HFFc6 (cell line): ENCODE data around the gene GRIN2A. TPM values are rescaled to one million over a fixed set of nuclear protein-coding genes. Genes with fewer than 3 reads are reported as not detected.

ENCODE experiments used
- DNase-seq: peaks from one replicate; pipeline ENCODE4 v3.0.0-alpha.2; 2018
- H3K27ac Mint-ChIP-seq: 2 replicates; pipeline ENCODE4 v1.8.0; 2020; ENCODE audit warnings: mild to moderate bottlenecking, mixed read lengths
- H3K27me3 Mint-ChIP-seq: 2 replicates; pipeline ENCODE4 v1.8.0; 2021; ENCODE audit warnings: mild to moderate bottlenecking, moderate library complexity, mixed read lengths; ENCODE audit not compliant: insufficient read depth
- H3K36me3 Mint-ChIP-seq: 2 replicates; pipeline ENCODE4 v1.8.0; 2021; ENCODE audit warnings: low read depth, mixed read lengths
- H3K4me1 Mint-ChIP-seq: 2 replicates; pipeline ENCODE4 v1.8.0; 2020; ENCODE audit warnings: low read depth, mixed read lengths
- H3K4me3 Mint-ChIP-seq: 2 replicates; pipeline ENCODE4 v1.8.0; 2020; ENCODE audit warnings: mild to moderate bottlenecking, moderate library complexity, mixed read lengths
- H3K9me3 Mint-ChIP-seq: 2 replicates; pipeline ENCODE4 v1.8.0; 2020; ENCODE audit warnings: mild to moderate bottlenecking, mixed read lengths
- total RNA-seq, 6 experiments: library from RNA; stranded (reverse); fragmentation: NEBNext Ultra II Directional; extraction: Animal tissue kit (Norgen Biotek cat#: 25700); gene quantifications; 2 replicates in 1 of 6; 3 replicates in 5 of 6; pipeline ENCODE4 v1.2.3, GENCODE V29; 2021
- TF ChIP-seq, protein P1 (sequence below): fragments of 200-600 bp; sonication (generic); IDR thresholded peaks from 2 replicates; pipeline ENCODE4 v1.5.0; 2021; ENCODE audit warnings: antibody characterized with exemption, mild to moderate bottlenecking

Gene GRIN2A
- total RNA-seq, 6 experiments from 2014 or later: 0.02 to 0.18 (median 0.08) TPM; not detected in 1

DNA sequence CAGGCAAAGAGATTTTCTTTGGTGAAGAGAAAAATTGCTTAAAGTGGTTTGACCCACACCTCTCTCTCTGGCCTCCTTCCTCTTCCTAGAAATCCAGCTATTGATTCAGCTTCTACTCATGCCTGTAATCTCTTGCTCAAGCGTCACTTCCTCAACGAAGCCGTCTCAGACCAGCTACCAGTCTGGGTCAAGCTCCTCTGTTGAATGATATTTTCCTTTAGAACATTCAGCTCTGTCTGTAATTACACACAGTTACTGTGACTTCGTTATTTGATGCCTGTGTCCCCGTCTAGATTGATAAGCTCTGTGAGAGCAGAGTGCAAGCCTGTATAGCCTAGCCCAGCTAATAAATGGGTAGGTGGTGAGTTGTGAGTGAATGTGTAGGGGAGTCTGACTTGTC, 168.5 kb downstream of the GRIN2A start:
- Mint-ChIP-seq H3K4me3 (no peak overlapping the region), H3K4me1 (no peaks in the 10 kb centered on the region), H3K27ac (no peak overlapping the region), H3K36me3 (no peaks in the 10 kb centered on the region), H3K27me3 (peaks cover 4% of the 10 kb centered on the region), H3K9me3 (no peaks in the 10 kb centered on the region)
- TF ChIP-seq, protein P1, sequence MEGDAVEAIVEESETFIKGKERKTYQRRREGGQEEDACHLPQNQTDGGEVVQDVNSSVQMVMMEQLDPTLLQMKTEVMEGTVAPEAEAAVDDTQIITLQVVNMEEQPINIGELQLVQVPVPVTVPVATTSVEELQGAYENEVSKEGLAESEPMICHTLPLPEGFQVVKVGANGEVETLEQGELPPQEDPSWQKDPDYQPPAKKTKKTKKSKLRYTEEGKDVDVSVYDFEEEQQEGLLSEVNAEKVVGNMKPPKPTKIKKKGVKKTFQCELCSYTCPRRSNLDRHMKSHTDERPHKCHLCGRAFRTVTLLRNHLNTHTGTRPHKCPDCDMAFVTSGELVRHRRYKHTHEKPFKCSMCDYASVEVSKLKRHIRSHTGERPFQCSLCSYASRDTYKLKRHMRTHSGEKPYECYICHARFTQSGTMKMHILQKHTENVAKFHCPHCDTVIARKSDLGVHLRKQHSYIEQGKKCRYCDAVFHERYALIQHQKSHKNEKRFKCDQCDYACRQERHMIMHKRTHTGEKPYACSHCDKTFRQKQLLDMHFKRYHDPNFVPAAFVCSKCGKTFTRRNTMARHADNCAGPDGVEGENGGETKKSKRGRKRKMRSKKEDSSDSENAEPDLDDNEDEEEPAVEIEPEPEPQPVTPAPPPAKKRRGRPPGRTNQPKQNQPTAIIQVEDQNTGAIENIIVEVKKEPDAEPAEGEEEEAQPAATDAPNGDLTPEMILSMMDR: no peak
- no peak for DNase-seq

- DNase-seq: no peak
- H3K36me3 Mint-ChIP-seq: no peaks in the 10 kb centered on the region
- no peaks in the 10 kb centered on the region for H3K4me1 Mint-ChIP-seq
- TF ChIP-seq, protein P1: no peak
- H3K9me3 Mint-ChIP-seq: no peaks in the 10 kb centered on the region
- no peak overlapping the region for H3K4me3 Mint-ChIP-seq
- H3K27ac Mint-ChIP-seq: no peak overlapping the region
- H3K27me3 Mint-ChIP-seq: peaks cover 4% of the 10 kb centered on the region
Observed at GRCh38 chr16:10013364-10013763, 168.9 kb downstream of the GRIN2A start.

- Mint-ChIP-seq H3K27me3 (peaks cover 2% of the 10 kb centered on the region), H3K4me1 (no peaks in the 10 kb centered on the region), H3K9me3 (no peaks in the 10 kb centered on the region; the same call in 1 of the 2 replicates)
Observed at GRCh38 chr16:10009684-10010083, 172.5 kb downstream of the GRIN2A start.

GRCh38 chr16:10003486-10003885, 178.7 kb downstream of the GRIN2A start:
- no peaks in the 10 kb centered on the region for H3K36me3 Mint-ChIP-seq
- H3K4me3 Mint-ChIP-seq: no peak overlapping the region
- DNase-seq: no peak
- no peaks in the 10 kb centered on the region; the same call in 1 of the 2 replicates for H3K9me3 Mint-ChIP-seq
- TF ChIP-seq, protein P1: no peak
- H3K27me3 Mint-ChIP-seq: no peaks in the 10 kb centered on the region; the same call in 1 of the 2 replicates
- no peaks in the 10 kb centered on the region for H3K4me1 Mint-ChIP-seq
- no peak overlapping the region for H3K27ac Mint-ChIP-seq

More at GRCh38 chr16:10009684-10010083, 172.5 kb downstream of the GRIN2A start:
- H3K27ac Mint-ChIP-seq: no peak overlapping the region
- no peaks in the 10 kb centered on the region for H3K36me3 Mint-ChIP-seq
- no peak overlapping the region for H3K4me3 Mint-ChIP-seq
- TF ChIP-seq, protein P1: no peak
- no peak for DNase-seq

DNA sequence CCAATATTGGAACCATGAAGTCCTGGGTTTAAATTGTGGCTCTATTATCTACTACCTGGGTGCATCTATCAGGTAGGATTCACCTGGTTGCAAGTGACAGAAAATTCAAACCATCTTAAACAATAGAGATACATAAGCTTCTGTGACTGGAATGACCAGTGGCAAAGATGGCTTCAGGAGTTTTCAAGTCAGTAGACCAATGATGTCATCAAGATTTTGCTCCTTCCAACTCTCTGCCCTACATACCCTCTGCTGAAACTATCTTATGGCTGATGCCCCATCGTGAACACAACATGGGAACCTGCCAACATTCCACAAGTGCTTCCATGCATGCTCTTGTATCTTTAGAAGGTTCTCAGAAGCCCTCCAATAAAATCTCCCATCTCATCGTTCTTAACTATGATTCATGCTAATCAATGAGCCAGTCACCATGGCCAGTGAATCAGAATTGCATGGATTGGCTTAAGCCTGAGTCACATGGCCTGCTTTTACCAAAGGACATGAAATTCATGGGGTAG, 180.9 kb downstream of the GRIN2A start:
- Mint-ChIP-seq H3K36me3 (no peaks in the 10 kb centered on the region), H3K27ac (no peak overlapping the region), H3K4me1 (no peaks in the 10 kb centered on the region), H3K27me3 (no peaks in the 10 kb centered on the region; the same call in 1 of the 2 replicates), H3K4me3 (no peak overlapping the region), H3K9me3 (no peaks in the 10 kb centered on the region; the same call in 1 of the 2 replicates)
- TF ChIP-seq, protein P1: no peak
- no peak for DNase-seq
